SK-N-DZ (cell line): Measurements from ENCODE around the gene PNLIPRP3. TPM values are rescaled to one million over a fixed set of nuclear protein-coding genes. Genes with fewer than 3 reads are reported as not detected.
"Not testable (repeated sequence)": the region's sequence is repeated elsewhere in the genome, so short reads cannot be mapped to it uniquely, and the experiment has no call there.

Experiments
- DNase-seq: peaks from one replicate; pipeline ENCODE4 v3.0.0-alpha.2; 2015; ENCODE audit warnings: low spot score
- polyA plus RNA-seq, 2 experiments: library from polyadenylated mRNA; depleted of rRNA; stranded (reverse); fragments of >200 nt; gene quantifications; 2 replicates each; pipeline ENCODE4 v1.2.3, GENCODE V29; 2014

The PNLIPRP3 gene
- polyA plus RNA-seq (2014; cell fraction: cytosol; rRNA removed): not detected in 2 replicates
- not detected in 2 replicates for polyA plus RNA-seq (2014; cell fraction: nucleus; rRNA removed)

GRCh38 chr10:116427671-116428070 lies at the start of gene PNLIPRP3:
TSS of gene PNLIPRP3 (plus strand) at chr10:116427847. CDS start at chr10:116428013, 166 bp downstream.
- no peak for DNase-seq

- no peak for DNase-seq
Measured at GRCh38 chr10:116382290-116382689, 45.4 kb upstream of the PNLIPRP3 start.

DNA sequence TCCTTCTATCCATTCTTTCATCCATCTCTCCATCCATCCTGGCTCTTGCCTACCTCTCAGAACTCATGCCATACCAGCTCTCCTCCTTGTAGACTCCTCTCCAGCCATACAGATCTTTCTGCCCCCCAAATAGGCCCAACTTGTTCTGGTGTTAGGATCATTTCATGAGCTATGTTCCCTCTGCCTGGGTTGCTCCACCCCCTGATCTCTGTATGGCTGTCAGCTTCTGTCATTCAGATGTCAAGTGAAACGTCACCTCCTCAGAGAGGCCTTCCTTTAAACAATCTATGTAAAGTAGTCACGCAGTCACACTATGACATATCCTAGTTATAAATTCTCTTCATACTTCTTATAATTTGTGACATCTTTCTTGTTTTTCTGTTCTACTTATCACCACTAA lies 42.3 kb upstream of the PNLIPRP3 start:
- no peak for DNase-seq

- peak; percentile 57 for DNase-seq
Measured at GRCh38 chr10:116385994-116386809, 41.4 kb upstream of the PNLIPRP3 start.

- DNase-seq: not testable (repeated sequence)
Measured at GRCh38 chr10:116393246-116393831, 34.3 kb upstream of the PNLIPRP3 start.

DNA sequence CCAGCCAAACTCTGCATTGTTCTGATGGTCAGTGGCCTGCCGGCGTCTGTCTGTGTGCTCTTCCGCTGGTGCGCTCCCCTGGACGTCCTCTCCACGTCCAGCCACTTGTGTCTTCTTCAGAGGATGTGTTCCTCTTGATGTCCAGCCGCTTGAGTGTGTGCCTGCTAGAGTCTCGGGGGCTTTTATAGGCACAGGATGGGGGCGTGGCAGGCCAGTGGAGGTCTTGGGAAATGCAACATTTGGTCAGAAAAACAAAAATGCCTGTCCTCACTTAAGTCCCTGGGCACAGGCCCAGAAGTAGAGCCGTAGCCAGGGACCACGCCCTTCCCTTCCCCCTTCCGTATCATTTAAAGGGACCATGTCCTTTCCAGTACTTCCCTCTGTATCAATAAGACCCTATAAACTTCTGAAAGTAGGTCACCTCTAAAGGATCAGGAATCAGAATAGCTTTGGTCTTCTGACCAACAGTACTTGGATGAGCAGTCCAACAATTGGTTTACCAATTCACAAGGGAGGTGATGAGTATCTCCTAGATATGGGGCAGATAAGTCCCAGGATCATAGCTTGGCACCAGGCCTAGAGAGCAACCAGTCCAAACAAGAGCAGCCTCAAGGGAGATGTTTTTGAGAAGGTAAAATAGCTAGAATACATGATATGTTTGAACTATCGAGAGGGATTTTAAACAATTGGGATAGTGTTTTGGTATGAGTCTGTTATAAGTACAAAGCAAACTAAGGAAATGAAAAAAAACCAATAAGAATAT lies 32.2 kb upstream of the PNLIPRP3 start:
- DNase-seq: no peak

DNA sequence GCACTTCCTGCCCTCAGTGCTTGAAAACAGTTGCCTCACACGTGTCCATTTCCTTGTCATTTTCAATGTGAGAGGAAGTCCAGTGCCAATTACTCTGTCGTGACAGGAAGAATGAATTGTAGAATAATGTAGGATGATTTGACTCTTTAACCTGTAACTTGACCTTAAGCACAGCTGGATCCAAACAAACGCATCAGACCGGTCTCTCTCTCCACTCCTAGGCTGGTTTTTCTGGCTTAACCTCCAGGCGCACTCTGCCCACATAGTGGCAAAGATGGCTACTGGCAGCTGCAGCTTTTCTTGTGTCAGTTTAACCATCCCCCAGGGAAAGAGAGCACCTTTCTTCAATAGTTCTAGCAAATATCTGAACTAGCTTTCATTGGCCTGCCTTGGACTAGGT lies 29.4 kb upstream of the PNLIPRP3 start:
- DNase-seq: no peak

GRCh38 chr10:116402858-116403257 lies 24.8 kb upstream of the PNLIPRP3 start:
- no peak for DNase-seq

DNA sequence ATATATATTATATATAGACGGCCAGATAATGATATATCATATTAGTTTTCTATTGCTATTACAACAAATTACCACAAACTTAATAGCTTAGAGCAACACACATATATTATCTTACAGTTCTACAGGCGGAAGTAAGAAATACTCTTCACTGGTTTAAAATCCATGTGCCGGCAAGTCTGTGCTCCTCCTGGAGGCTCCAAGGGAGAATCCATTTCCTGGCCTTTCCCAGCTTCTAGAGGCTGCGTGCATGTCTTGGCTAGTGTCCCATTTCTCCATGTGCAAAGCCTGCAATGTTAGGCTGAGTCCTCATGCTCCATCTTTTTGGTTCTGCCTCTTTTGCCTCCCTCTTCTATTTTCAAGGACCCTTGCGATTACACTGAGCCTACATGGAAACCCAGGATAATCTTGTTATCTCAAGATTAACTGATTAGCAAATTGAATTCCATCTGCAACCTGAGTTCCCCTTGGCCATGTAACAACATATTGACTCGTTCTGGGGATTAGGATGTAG lies 23.9 kb upstream of the PNLIPRP3 start:
- peak; percentile 90 for DNase-seq

DNA sequence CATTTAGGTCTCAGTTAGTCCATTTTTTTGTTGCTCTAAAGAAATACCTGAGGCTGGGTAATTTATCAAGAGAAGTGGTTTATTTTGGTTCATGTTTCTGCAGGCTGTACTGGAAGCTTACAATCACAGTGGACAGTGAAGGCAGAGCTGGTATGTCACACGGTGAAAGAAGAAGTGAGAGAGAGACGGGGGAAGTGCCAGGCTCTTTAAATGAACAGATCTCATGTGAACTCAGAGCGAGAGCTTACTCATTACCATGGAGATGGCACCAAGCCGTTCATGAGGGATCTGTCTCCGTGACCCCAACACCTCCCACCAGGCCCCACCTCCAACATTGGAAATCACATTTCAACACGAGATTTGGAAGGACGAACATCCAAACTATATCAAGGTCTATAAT lies 18.9 kb upstream of the PNLIPRP3 start:
- no peak for DNase-seq

DNA sequence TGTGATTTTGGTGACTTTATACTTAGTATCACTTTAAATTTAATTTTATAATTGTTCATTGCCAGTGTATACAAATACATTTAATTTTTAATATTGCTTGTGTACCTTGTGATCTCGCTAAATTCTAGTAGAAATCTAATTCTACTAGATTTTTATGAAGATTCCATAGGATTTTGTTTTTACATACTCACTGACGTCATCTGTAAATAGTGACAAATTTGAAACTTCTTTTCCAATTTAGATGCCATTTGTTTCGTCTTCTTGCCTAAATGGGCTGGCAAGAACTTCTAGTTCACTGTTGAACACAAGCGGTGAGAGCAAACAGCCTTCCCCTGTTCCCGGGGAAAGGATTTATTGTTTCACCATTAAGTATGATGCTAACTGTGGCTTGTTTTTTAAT lies 17.3 kb upstream of the PNLIPRP3 start:
- no peak for DNase-seq

DNA sequence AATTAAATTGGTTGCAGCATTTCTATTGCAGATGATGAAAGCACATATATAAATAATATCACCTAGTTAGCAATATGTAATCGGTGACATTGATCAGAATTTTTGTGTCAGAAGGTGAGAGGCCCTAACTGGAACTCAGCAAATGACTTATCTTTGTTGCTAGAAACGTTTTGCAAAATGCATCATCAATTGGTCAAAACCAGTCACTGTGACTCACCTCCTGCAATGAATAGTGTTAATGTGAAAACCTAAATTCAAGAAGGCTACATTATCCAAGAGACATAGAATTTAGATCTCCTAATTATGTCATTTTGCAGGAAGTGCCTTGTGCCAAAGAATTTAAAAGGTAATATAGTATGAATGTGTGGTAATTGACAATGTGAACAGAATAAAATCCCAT lies 9.8 kb upstream of the PNLIPRP3 start:
- DNase-seq: no peak

DNA sequence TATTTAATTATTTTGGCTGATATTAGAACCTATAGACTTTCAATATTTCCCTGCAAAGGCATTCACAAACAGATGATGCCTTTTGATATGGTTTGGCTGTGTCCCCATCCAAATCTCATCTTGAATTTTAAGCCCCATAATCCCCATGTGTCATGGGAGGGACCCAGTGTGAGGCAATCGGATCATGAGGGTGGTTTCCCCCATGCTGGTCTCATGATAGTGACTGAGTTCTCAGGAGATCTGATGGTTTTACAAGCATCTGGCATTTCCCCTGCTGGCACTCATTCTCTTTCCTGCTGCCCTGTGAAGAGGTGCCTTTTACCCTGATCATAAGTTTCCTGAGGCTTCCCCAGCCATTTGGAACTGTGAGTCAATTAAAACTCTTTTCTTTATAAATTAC lies 9.3 kb upstream of the PNLIPRP3 start:
- DNase-seq: no peak

GRCh38 chr10:116421815-116422214 lies 5.8 kb upstream of the PNLIPRP3 start:
- DNase-seq: no peak

GRCh38 chr10:116429288-116429977 lies 1.8 kb downstream of the PNLIPRP3 start:
- DNase-seq: no peak

DNA sequence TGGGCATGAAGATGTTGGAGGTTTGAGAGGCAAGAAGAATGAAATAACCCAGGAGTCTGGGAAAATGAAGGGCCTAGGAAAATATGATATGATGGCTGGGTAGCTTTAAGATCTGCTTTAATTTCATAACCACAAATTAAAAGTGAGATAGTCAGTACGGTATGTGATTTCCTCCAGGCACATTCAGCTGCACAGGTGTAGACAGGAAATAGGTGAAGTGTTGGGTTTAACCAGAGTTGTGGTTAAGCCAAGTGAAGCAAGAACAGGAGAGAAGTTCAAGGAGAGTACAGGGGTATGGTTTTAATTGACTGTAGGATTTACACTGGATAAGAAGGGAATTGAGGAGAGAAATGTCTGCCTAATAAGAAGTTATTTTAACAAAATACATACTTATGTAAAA lies 2.6 kb downstream of the PNLIPRP3 start:
- DNase-seq: no peak

DNA sequence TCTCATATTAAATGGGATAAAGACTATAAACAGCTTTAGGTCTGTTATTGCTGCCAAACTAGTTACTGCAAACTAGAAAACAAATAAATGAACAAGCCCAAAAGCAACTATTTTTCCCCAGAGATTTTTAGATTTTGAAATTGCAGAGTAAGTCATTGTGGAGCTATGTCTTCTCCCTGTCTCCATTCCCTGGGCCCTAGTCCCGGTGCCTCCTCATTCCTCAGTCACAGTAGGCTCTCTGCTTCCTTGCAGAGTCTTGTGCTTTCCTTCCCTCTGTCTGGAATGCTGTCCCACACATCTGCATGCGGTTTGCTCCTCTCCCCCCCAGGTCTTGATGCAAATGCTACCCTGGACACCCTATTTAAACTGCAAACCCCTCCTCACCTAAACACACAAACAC lies 4.0 kb downstream of the PNLIPRP3 start:
- DNase-seq: no peak

DNA sequence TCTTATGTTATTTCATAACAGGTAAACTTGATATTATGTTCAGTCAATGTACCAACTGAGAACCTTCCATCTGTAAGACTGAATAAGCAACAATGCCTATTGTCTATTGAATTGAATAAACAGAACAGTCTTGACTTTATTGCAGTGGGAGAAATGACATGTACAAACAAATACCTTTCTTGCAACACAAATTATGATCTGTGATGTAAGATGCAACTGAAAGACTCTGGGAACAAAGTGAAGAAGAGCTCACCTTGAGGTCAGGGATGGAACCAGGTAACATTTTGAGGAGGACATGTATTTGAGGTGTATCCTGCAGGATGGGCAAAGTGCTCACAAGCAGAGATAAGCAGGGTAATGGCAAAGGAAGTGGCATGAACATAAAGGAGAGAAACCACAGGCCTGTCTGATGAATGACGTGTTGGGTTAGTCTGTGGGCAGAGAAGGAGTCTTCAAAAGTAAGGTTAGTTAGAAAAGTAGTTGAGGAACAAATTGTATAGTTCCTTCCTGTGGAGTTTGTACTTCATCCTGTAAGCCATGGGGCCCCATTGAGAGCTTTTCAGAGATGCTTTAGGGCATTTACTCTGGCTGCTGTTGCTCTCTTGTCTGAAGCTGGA lies 9.5 kb downstream of the PNLIPRP3 start:
- DNase-seq: no peak

GRCh38 chr10:116440330-116441030 lies 12.8 kb downstream of the PNLIPRP3 start:
- DNase-seq: no peak

GRCh38 chr10:116444527-116445142 lies 17.0 kb downstream of the PNLIPRP3 start:
- peak; percentile 43 for DNase-seq
